A549 treated with GW870086 at 1 μM for 4 hours (cell line): ENCODE measurements around the gene CDKL1. TPM values are rescaled to one million over a fixed set of nuclear protein-coding genes. Genes with fewer than 3 reads are reported as not detected.

ENCODE experiments used
- total RNA-seq: library from RNA; stranded (reverse); fragments of 200-300 nt; extraction: Qiagen RNA extraction; gene quantifications from 5 replicates; pipeline ENCODE4 v1.2.3, GENCODE V29; 2022; ENCODE audit warnings: low read depth

Gene CDKL1
- 6.7 to 18.3 TPM (median 12.0 TPM) in 5 replicates for total RNA-seq

GRCh38 chr14:50396631-50397389, at the start of gene CDKL1:
Gene CDKL1, minus strand, starts transcription at chr14:50396881. Its CDS starts 1,013 bp downstream, at chr14:50395868.

GRCh38 chr14:50311972-50312733, 84.5 kb downstream of the CDKL1 start, which contains the start of the genes DMAC2L and L2HGDH:
Gene DMAC2L, plus strand, starts transcription at chr14:50312324. Its CDS starts 9,164 bp downstream, at chr14:50321488.
Gene L2HGDH, minus strand, starts transcription at chr14:50312229. Its CDS starts 79 bp downstream, at chr14:50312150.

Other genes with a start within 250 kb of the CDKL1 start
- 7.4 to 11.7 TPM (median 10.8 TPM) in 5 replicates for gene SOS2, start 165.3 kb downstream of the CDKL1 start, total RNA-seq
- gene L2HGDH, start 84.7 kb downstream of the CDKL1 start, total RNA-seq = 9.0 to 11.6 TPM (median 10.4 TPM) in 5 replicates
- 13.2 to 16.0 TPM (median 14.5 TPM) in 5 replicates for gene DMAC2L, start 84.6 kb downstream of the CDKL1 start, total RNA-seq
- 25.8 to 41.2 TPM (median 37.1 TPM) in 5 replicates for gene MAP4K5, start 135.7 kb upstream of the CDKL1 start, total RNA-seq
- 5.1 to 6.2 TPM (median 5.6 TPM) in 5 replicates for gene ATL1, start 163.3 kb upstream of the CDKL1 start, total RNA-seq